Mesenchymal stem cell (in vitro differentiated cells and primary cell): ENCODE data around the gene EIF2AK3.
A peak's percentile ranks its signal among the peaks of the same experiment; 100 is the strongest.

Experiments used
- DNase-seq: peaks from one replicate; pipeline ENCODE4 v3.0.0-alpha.2; 2013
- H2AFZ ChIP-seq: one replicate; pipeline ENCODE4 v1.6.1; 2013; ENCODE audit warnings: low read depth, mild to moderate bottlenecking, control low read depth, inconsistent platforms, low read length, moderate library complexity
- H2AK5ac ChIP-seq: 2 replicates; pipeline ENCODE4 v1.6.1; 2013; ENCODE audit warnings: low read length, moderate library complexity, mild to moderate bottlenecking, inconsistent platforms; ENCODE audit not compliant: severe bottlenecking
- H2BK120ac ChIP-seq: one replicate; pipeline ENCODE4 v1.6.1; 2013; ENCODE audit warnings: low read depth, mild to moderate bottlenecking, inconsistent platforms, low read length, moderate library complexity
- H2BK12ac ChIP-seq, 2 experiments: one replicate each; pipeline ENCODE4 v1.6.1; 2013; ENCODE audit warnings: inconsistent platforms in 2 of 2, low read length in 2 of 2, mild to moderate bottlenecking in 2 of 2, moderate library complexity in 2 of 2, control low read depth in 1 of 2
- H2BK15ac ChIP-seq: one replicate; pipeline ENCODE4 v1.6.1; 2013; ENCODE audit warnings: mild to moderate bottlenecking, low read depth, inconsistent platforms; ENCODE audit not compliant: poor library complexity, severe bottlenecking
- H2BK5ac ChIP-seq: 2 replicates; pipeline ENCODE4 v1.6.1; 2013; ENCODE audit warnings: low read depth, mild to moderate bottlenecking, low read length, control low read depth, inconsistent platforms; ENCODE audit not compliant: poor library complexity, severe bottlenecking
- H3K14ac ChIP-seq, 2 experiments: one replicate each; pipeline ENCODE4 v1.6.1; 2013; ENCODE audit warnings: inconsistent platforms in 2 of 2, low read length in 2 of 2, control low read depth in 1 of 2, mild to moderate bottlenecking in 1 of 2, moderate library complexity in 1 of 2
- H3K18ac ChIP-seq, 2 experiments: one replicate each; pipeline ENCODE4 v1.6.1; 2013; ENCODE audit warnings: inconsistent platforms in 2 of 2, low read length in 2 of 2, control low read depth in 1 of 2, low read depth in 1 of 2, mild to moderate bottlenecking in 1 of 2
- H3K23ac ChIP-seq, 2 experiments: one replicate each; pipeline ENCODE4 v1.6.1; 2013; ENCODE audit warnings: inconsistent platforms in 2 of 2, low read length in 2 of 2, mild to moderate bottlenecking in 2 of 2, moderate library complexity in 2 of 2, control low read depth in 1 of 2
- H3K27ac ChIP-seq: 2 replicates; pipeline ENCODE4 v1.5.1; 2013; ENCODE audit warnings: mild to moderate bottlenecking, moderate library complexity, low read length, control low read depth, inconsistent platforms; ENCODE audit not compliant: poor library complexity, severe bottlenecking
- H3K27me3 ChIP-seq, 2 experiments: 2 replicates each; pipeline versions ENCODE4 v1.6.1 to v1.7.0; 2013; ENCODE audit warnings: low read length in 2 of 2, mild to moderate bottlenecking in 2 of 2, moderate library complexity in 2 of 2, control low read depth in 1 of 2, inconsistent platforms in 1 of 2; ENCODE audit not compliant: control insufficient read depth in 1 of 2, insufficient read depth in 1 of 2
- H3K36me3 ChIP-seq, 2 experiments: 2 replicates each; pipeline versions ENCODE4 v1.6.1 to v1.7.0; 2013; ENCODE audit warnings: low read length in 2 of 2, control low read depth in 1 of 2, inconsistent platforms in 1 of 2, low read depth in 1 of 2, mild to moderate bottlenecking in 1 of 2; ENCODE audit not compliant: insufficient read depth in 2 of 2, control insufficient read depth in 1 of 2
- H3K4ac ChIP-seq, 2 experiments: one replicate each; pipeline ENCODE4 v1.6.1; 2013; ENCODE audit warnings: inconsistent platforms in 2 of 2, low read length in 2 of 2, mild to moderate bottlenecking in 2 of 2, moderate library complexity in 2 of 2, control low read depth in 1 of 2, low read depth in 1 of 2
- H3K4me1 ChIP-seq: 2 replicates; pipeline ENCODE4 v1.6.1; 2013; ENCODE audit warnings: low read depth, low read length, control low read depth; ENCODE audit not compliant: control insufficient read depth, insufficient read depth
- H3K4me2 ChIP-seq: 2 replicates; pipeline ENCODE4 v1.6.1; 2013; ENCODE audit warnings: low read length, mild to moderate bottlenecking, inconsistent platforms; ENCODE audit not compliant: poor library complexity, severe bottlenecking
- H3K4me3 ChIP-seq, 2 experiments: 2 replicates each; pipeline versions ENCODE4 v1.5.1 to v1.7.0; 2013; ENCODE audit warnings: low read length in 2 of 2, mild to moderate bottlenecking in 2 of 2, control low read depth in 1 of 2, low read depth in 1 of 2; ENCODE audit not compliant: insufficient read depth in 1 of 2
- H3K79me1 ChIP-seq: replicated peaks from 2 replicates; pipeline ENCODE4 v1.6.1; 2013; ENCODE audit warnings: mild to moderate bottlenecking, control low read depth, low read length, inconsistent platforms; ENCODE audit not compliant: poor library complexity, severe bottlenecking
- H3K9ac ChIP-seq: 2 replicates; pipeline ENCODE4 v1.7.0; 2013; ENCODE audit warnings: mild to moderate bottlenecking, low read length, moderate library complexity
- H3K9me3 ChIP-seq: 2 replicates; pipeline ENCODE4 v1.7.0; 2013; ENCODE audit warnings: mild to moderate bottlenecking, low read length; ENCODE audit not compliant: control insufficient read depth
- H4K8ac ChIP-seq: one replicate; pipeline ENCODE4 v1.6.1; 2013; ENCODE audit warnings: inconsistent platforms, mild to moderate bottlenecking, low read length, moderate library complexity
- H4K91ac ChIP-seq: one replicate; pipeline ENCODE4 v1.6.1; 2013; ENCODE audit warnings: mild to moderate bottlenecking, low read length, inconsistent platforms
- WGBS: methylation state at CpG from one replicate; pipeline ENCODE4 v1.1.7; 2013; ENCODE audit warnings: mixed read lengths; 5-methylcytosine and 5-hydroxymethylcytosine counted together

Gene EIF2AK3

GRCh38 chr2:88638743-88639142 is 11.5 kb upstream of the EIF2AK3 start:
- Histone ChIP-seq H3K27me3 (peaks cover 0 to 10% of the 10 kb centered on the region in 2 experiments), H3K4me2 (no peak overlapping the region), H3K9ac (peak overlapping the region; percentile 58), H4K8ac (no peak overlapping the region), H3K9me3 (no peaks in the 10 kb centered on the region), H2BK15ac (no peak overlapping the region), H2BK12ac (no peak overlapping the region), H3K4ac (no peak overlapping the region), H4K91ac (no peak overlapping the region), H3K23ac (no peak overlapping the region), H3K4me1 (no peaks in the 10 kb centered on the region), H3K14ac (no peak overlapping the region), H2BK120ac (no peak overlapping the region), H3K36me3 (no peaks in the 10 kb centered on the region), H2AFZ (no peak overlapping the region), H3K79me1 (no peaks in the 10 kb centered on the region), H3K27ac (no peak overlapping the region), H2BK5ac (no peak overlapping the region), H3K4me3 (no peak overlapping the region), H2AK5ac (no peak overlapping the region), H3K18ac (no peak overlapping the region)
- 91% methylated on average over 1 of the region's 3 CpGs for WGBS
- no peak for DNase-seq

GRCh38 chr2:88638123-88638650 is 10.9 kb upstream of the EIF2AK3 start:
- Histone ChIP-seq H4K91ac (no peak overlapping the region), H3K4ac (no peak overlapping the region), H3K9ac (peak overlapping the region; percentile 58), H3K14ac (no peak overlapping the region), H3K23ac (no peak overlapping the region), H3K4me3 (no peak overlapping the region), H3K18ac (no peak overlapping the region), H2AFZ (no peak overlapping the region), H3K4me2 (no peak overlapping the region), H2AK5ac (no peak overlapping the region), H3K27me3 (peaks cover 0 to 8% of the 10 kb centered on the region in 2 experiments), H3K27ac (no peak overlapping the region), H2BK12ac (no peak overlapping the region), H3K9me3 (no peaks in the 10 kb centered on the region), H2BK120ac (no peak overlapping the region), H4K8ac (no peak overlapping the region), H3K79me1 (no peaks in the 10 kb centered on the region), H3K4me1 (no peaks in the 10 kb centered on the region), H2BK5ac (no peak overlapping the region), H3K36me3 (no peaks in the 10 kb centered on the region), H2BK15ac (no peak overlapping the region)
- DNase-seq, result no peak
- WGBS, result no CpG with 5 or more reads among the region's 2 CpGs

GRCh38 chr2:88637464-88637863 is 10.2 kb upstream of the EIF2AK3 start:
- H3K27me3 ChIP-seq, result peaks cover 0 to 4% of the 10 kb centered on the region in 2 experiments
- no peak overlapping the region for H2BK120ac ChIP-seq
- H2AFZ ChIP-seq, result no peak overlapping the region
- no peak overlapping the region for H2BK5ac ChIP-seq
- no peak overlapping the region for H4K91ac ChIP-seq
- H3K18ac ChIP-seq, result no peak overlapping the region
- DNase-seq, result no peak
- H3K4me3 ChIP-seq, result no peak overlapping the region
- H3K4ac ChIP-seq, result no peak overlapping the region
- no peak overlapping the region for H3K14ac ChIP-seq
- H3K9ac ChIP-seq, result no peak overlapping the region
- no peak overlapping the region for H2BK15ac ChIP-seq
- H3K9me3 ChIP-seq, result no peaks in the 10 kb centered on the region
- H3K79me1 ChIP-seq, result no peaks in the 10 kb centered on the region
- H2AK5ac ChIP-seq, result no peak overlapping the region
- H3K4me1 ChIP-seq, result no peaks in the 10 kb centered on the region
- no peak overlapping the region for H3K4me2 ChIP-seq
- no peak overlapping the region for H2BK12ac ChIP-seq
- no peak overlapping the region for H3K27ac ChIP-seq
- 83% methylated on average over 1 of the region's 2 CpGs for WGBS
- H4K8ac ChIP-seq, result no peak overlapping the region
- no peak overlapping the region for H3K23ac ChIP-seq
- H3K36me3 ChIP-seq, result no peaks in the 10 kb centered on the region

GRCh38 chr2:88636026-88636425 is 8.8 kb upstream of the EIF2AK3 start:
- Histone ChIP-seq H4K8ac (no peak overlapping the region), H3K9ac (no peak overlapping the region), H2BK5ac (no peak overlapping the region), H3K18ac (no peak overlapping the region), H3K79me1 (no peaks in the 10 kb centered on the region), H3K4me2 (no peak overlapping the region), H3K36me3 (no peaks in the 10 kb centered on the region), H3K9me3 (no peaks in the 10 kb centered on the region), H3K27ac (no peak overlapping the region), H2BK12ac (no peak overlapping the region), H2AFZ (no peak overlapping the region), H4K91ac (no peak overlapping the region), H3K27me3 (peaks cover 0 to 4% of the 10 kb centered on the region in 2 experiments), H2BK120ac (no peak overlapping the region), H2BK15ac (no peak overlapping the region), H3K14ac (no peak overlapping the region), H3K4ac (no peak overlapping the region), H3K4me1 (no peaks in the 10 kb centered on the region), H3K23ac (no peak overlapping the region), H2AK5ac (no peak overlapping the region), H3K4me3 (no peak overlapping the region)
- no peak for DNase-seq
- 86% methylated on average over 1 of the region's 1 CpG for WGBS
